M059J (cell line): ENCODE measurements around the gene NKPD1. TPM values are rescaled to one million over a fixed set of nuclear protein-coding genes. Genes with fewer than 3 reads are reported as not detected.

Experiments used
- DNase-seq: peaks from one replicate; pipeline ENCODE4 v3.0.0-alpha.2; 2012; ENCODE audit warnings: low read depth
- total RNA-seq: library from RNA; depleted of rRNA; stranded (reverse); fragments of >200 nt; shearing (Covaris generic); gene quantifications from 2 replicates; pipeline ENCODE4 v1.2.3, GENCODE V29; 2014

The NKPD1 gene
- total RNA-seq, 1 experiment from 2014 or later = not detected

- no peak for DNase-seq
Measured at GRCh38 chr19:45156011-45156630, 4.7 kb downstream of the NKPD1 start.

GRCh38 chr19:45154064-45154827 lies 6.5 kb downstream of the NKPD1 start:
- peak; percentile 94 for DNase-seq

GRCh38 chr19:45153339-45154063 lies 7.3 kb downstream of the NKPD1 start:
- DNase-seq = no peak

GRCh38 chr19:45152504-45153338 lies 8.1 kb downstream of the NKPD1 start:
- no peak for DNase-seq

GRCh38 chr19:45151821-45152503 lies 8.8 kb downstream of the NKPD1 start:
- no peak for DNase-seq

- no peak for DNase-seq
Measured at GRCh38 chr19:45151320-45151719, 9.5 kb downstream of the NKPD1 start.

- peak; percentile 55 for DNase-seq
Measured at GRCh38 chr19:45150751-45151281, 10.0 kb downstream of the NKPD1 start.

GRCh38 chr19:45150180-45150579 lies 10.6 kb downstream of the NKPD1 start:
- DNase-seq = no peak

- no peak for DNase-seq
Measured at GRCh38 chr19:45149129-45149528, 11.7 kb downstream of the NKPD1 start.

- DNase-seq = no peak
Measured at GRCh38 chr19:45147835-45148676, 12.7 kb downstream of the NKPD1 start.

- no peak for DNase-seq
Measured at GRCh38 chr19:45146741-45147205, 14.0 kb downstream of the NKPD1 start.

GRCh38 chr19:45146251-45146650 lies 14.5 kb downstream of the NKPD1 start:
- no peak for DNase-seq

- no peak for DNase-seq
Measured at GRCh38 chr19:45145270-45146189, 15.3 kb downstream of the NKPD1 start.

- DNase-seq = no peak
Measured at GRCh38 chr19:45144431-45145269, 16.1 kb downstream of the NKPD1 start.

GRCh38 chr19:45142726-45143110 lies 18.1 kb downstream of the NKPD1 start:
- DNase-seq = no peak

GRCh38 chr19:45142016-45142725 lies 18.6 kb downstream of the NKPD1 start:
- DNase-seq = no peak

- no peak for DNase-seq
Measured at GRCh38 chr19:45141203-45141900, 19.4 kb downstream of the NKPD1 start.
